Progenitor cell of endocrine pancreas (in vitro differentiated cells): ENCODE results near the gene NFIX. TPM values are rescaled to one million over a fixed set of nuclear protein-coding genes. Genes with fewer than 3 reads are reported as not detected.

ENCODE experiments used
- DNase-seq: peaks from one replicate; pipeline ENCODE4 v3.0.0; 2021; ENCODE audit warnings: low spot score; ENCODE audit not compliant: unreplicated experiment
- H3K27ac Mint-ChIP-seq: 2 replicates; pipeline ENCODE4 v1.8.0; 2021; ENCODE audit warnings: mild to moderate bottlenecking, moderate library complexity, mixed read lengths
- H3K27me3 Mint-ChIP-seq: 2 replicates; pipeline ENCODE4 v1.8.0; 2021; ENCODE audit warnings: mixed read lengths
- H3K36me3 Mint-ChIP-seq: 2 replicates; pipeline ENCODE4 v1.8.0; 2022; ENCODE audit warnings: mixed read lengths; ENCODE audit not compliant: insufficient read depth
- H3K4me1 Mint-ChIP-seq: 2 replicates; pipeline ENCODE4 v1.8.0; 2021; ENCODE audit warnings: low read depth, mixed read lengths
- H3K4me3 Mint-ChIP-seq: 2 replicates; pipeline ENCODE4 v1.8.0; 2021; ENCODE audit warnings: low read depth, mild to moderate bottlenecking, moderate library complexity, mixed read lengths
- H3K9me3 Mint-ChIP-seq: 2 replicates; pipeline ENCODE4 v1.8.0; 2021; ENCODE audit warnings: low read depth, mixed read lengths
- total RNA-seq: library from RNA; stranded (reverse); gene quantifications from 2 replicates; pipeline ENCODE4 v1.2.1, GENCODE V29; 2021
- TF ChIP-seq, protein P1 (sequence below): fragments of 200-600 bp; sonication (generic); IDR thresholded peaks from one replicate; pipeline ENCODE4 v1.5.0; 2021; ENCODE audit warnings: antibody characterized with exemption, mild to moderate bottlenecking; ENCODE audit not compliant: unreplicated experiment

Gene NFIX
- total RNA-seq, 1 donor from 2014 or later, result 0.46 TPM

- TF ChIP-seq, protein P1, sequence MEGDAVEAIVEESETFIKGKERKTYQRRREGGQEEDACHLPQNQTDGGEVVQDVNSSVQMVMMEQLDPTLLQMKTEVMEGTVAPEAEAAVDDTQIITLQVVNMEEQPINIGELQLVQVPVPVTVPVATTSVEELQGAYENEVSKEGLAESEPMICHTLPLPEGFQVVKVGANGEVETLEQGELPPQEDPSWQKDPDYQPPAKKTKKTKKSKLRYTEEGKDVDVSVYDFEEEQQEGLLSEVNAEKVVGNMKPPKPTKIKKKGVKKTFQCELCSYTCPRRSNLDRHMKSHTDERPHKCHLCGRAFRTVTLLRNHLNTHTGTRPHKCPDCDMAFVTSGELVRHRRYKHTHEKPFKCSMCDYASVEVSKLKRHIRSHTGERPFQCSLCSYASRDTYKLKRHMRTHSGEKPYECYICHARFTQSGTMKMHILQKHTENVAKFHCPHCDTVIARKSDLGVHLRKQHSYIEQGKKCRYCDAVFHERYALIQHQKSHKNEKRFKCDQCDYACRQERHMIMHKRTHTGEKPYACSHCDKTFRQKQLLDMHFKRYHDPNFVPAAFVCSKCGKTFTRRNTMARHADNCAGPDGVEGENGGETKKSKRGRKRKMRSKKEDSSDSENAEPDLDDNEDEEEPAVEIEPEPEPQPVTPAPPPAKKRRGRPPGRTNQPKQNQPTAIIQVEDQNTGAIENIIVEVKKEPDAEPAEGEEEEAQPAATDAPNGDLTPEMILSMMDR, result no peak
- peaks cover 99% of the 10 kb centered on the region for H3K27me3 Mint-ChIP-seq
- H3K4me3 Mint-ChIP-seq, result no peak overlapping the region
- no peak overlapping the region for H3K27ac Mint-ChIP-seq
- H3K9me3 Mint-ChIP-seq, result no peaks in the 10 kb centered on the region
- no peaks in the 10 kb centered on the region for H3K36me3 Mint-ChIP-seq
- H3K4me1 Mint-ChIP-seq, result peaks cover 12% of the 10 kb centered on the region
- DNase-seq, result no peak
Observed at GRCh38 chr19:13020002-13020414, 24.7 kb downstream of the NFIX start.

DNA sequence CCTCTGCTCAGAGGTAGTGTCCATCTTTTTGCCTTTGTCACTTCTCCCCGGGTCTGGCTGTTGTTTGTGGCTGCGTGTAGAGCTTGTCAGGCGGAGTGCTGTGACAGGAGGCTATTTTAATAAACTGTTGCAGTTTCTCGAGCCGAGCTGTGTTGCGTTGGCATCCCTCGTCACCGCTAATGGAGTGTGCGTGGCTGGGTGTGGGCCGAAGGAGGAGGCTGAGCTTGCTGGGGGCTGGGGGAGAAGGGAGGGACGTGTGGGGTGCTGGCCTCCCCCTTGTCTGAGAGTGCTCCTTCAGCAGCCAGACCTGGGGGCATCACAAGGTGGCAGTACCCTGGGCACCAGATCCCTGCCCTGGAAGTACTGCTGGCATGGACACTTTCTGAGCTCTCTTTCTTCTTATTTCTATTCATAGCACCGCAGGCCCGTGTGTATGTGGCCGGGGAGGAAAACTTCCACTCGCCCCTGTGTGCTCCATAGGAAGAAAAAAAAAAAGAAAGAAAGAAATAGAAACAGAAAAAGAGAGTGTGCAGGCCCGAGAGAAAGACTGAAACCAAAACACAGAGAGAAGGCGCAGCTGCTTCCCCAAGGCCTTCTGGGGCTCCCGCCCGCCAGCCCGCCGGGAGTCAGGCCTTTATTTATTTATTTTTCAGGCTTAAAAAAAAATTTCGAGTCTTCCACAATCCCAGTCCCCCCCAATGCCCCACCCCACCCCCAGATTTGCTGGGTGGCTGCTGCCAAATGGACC, 27.0 kb downstream of the NFIX start:
- TF ChIP-seq, protein P1, result no peak
- Mint-ChIP-seq H3K27ac (peak overlapping the region; percentile 33), H3K4me1 (peaks cover 22% of the 10 kb centered on the region), H3K27me3 (peaks cover 99% of the 10 kb centered on the region), H3K4me3 (no peak overlapping the region), H3K9me3 (no peaks in the 10 kb centered on the region), H3K36me3 (no peaks in the 10 kb centered on the region)
- DNase-seq, result no peak

DNA sequence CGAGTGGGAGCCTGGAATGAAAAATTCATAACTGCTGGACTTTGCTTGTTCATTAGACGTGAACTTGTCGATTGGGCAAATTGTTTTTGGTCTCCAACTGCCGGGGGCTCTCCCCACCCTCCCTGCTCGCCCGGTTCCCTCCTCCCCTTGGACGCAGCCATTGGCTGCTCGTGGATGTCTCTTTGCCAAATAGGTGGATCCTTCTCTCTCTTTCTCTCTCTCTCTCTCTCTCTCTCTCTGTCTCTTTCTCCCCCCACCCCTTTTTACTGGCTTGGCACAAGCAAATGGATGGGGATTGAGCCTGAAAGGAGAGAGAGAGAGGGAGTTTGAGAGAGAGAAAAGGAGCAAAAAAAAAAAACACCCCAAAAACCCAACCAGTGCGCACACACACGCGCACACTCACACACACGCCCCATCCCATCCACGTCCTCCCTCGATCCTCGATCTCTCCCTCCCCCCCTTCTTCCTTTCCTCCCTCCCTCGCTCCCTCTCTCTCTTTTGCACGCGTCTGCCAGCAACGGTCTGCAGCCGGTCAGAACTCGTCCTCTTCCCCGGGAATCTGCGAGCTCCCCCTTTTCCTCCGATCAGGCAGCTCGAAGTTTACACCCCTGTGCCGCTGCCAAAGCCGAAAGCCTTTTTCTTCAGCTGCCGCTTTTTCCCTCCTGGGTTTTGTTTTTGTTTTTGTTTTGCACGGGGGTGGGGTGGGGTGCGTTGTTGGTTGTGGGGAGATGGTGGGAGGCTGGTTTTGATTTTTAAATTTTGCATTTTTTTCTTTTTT, 27.8 kb downstream of the NFIX start:
- peaks cover 99% of the 10 kb centered on the region for H3K27me3 Mint-ChIP-seq
- no peak overlapping the region for H3K4me3 Mint-ChIP-seq
- TF ChIP-seq, protein P1, result no peak

GRCh38 chr19:13023656-13024055, 28.4 kb downstream of the NFIX start:
- Mint-ChIP-seq H3K4me1 (peaks cover 22% of the 10 kb centered on the region), H3K9me3 (no peaks in the 10 kb centered on the region), H3K27me3 (peaks cover 99% of the 10 kb centered on the region), H3K27ac (no peak overlapping the region), H3K36me3 (no peaks in the 10 kb centered on the region), H3K4me3 (no peak overlapping the region)
- DNase-seq, result no peak
- TF ChIP-seq, protein P1, result no peak

More for the DNA sequence above, 27.8 kb downstream of the NFIX start:
- Mint-ChIP-seq H3K4me1 (peaks cover 22% of the 10 kb centered on the region), H3K36me3 (no peaks in the 10 kb centered on the region), H3K27ac (no peak overlapping the region), H3K9me3 (no peaks in the 10 kb centered on the region)
- DNase-seq, result no peak

GRCh38 chr19:13024126-13024950, 29.1 kb downstream of the NFIX start:
- no peak for DNase-seq
- Mint-ChIP-seq H3K9me3 (no peaks in the 10 kb centered on the region), H3K4me3 (no peak overlapping the region)

More at GRCh38 chr19:13024126-13024950, 29.1 kb downstream of the NFIX start:
- Mint-ChIP-seq H3K36me3 (no peaks in the 10 kb centered on the region), H3K4me1 (peaks cover 22% of the 10 kb centered on the region), H3K27me3 (peaks cover 99% of the 10 kb centered on the region), H3K27ac (peak overlapping the region; percentile 82)
- TF ChIP-seq, protein P1, result no peak
